ENCODE data around the gene WWP2.
"Not testable (repeated sequence)": the region's sequence is repeated elsewhere in the genome, so short reads cannot be mapped to it uniquely, and the experiment has no call there.

Gene WWP2

DNA sequence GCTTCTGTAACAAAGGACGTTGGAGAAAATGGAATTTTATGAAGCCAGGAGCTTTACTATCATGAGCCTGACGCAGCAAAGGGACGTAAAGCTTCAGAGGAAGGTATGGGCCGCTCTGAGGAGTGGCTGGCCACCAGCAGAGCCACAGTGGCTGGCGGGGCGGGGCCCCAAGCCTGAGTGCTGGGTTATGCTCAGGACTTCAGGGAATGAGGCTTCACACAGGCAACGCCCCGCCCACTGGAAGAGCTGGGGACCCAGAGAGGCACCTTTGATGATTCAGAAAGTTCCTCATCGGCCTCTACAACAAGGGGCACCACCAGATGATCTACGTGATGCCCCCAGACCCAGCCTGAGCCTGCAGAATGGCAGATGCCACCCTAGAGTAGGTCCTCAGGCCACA is 16.2 kb upstream of the WWP2 start:
- no peak for DNase-seq (ENCODE audit: low read depth in 2 of 2)

DNA sequence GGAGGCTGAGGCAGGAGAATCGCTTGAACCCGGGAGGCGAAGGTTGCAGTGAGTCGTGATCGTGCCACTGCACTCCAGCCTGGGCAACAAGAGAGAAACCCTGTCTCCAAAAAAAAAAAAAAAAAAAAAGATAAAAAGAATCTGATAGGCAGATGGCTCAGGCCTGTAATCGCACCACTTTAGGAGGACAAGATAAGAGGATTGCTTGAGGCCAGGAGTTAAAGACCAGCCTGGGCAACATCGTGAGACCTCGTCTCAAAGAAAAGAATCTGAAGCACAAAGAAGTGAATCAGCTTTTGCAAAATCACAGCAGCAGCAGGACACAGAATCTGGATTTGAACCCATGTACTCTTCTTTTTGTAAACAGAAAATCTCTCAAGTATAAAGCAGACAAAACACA is 15.0 kb upstream of the WWP2 start:
- DNase-seq (ENCODE audit: low read depth in 2 of 2) = no peak

DNA sequence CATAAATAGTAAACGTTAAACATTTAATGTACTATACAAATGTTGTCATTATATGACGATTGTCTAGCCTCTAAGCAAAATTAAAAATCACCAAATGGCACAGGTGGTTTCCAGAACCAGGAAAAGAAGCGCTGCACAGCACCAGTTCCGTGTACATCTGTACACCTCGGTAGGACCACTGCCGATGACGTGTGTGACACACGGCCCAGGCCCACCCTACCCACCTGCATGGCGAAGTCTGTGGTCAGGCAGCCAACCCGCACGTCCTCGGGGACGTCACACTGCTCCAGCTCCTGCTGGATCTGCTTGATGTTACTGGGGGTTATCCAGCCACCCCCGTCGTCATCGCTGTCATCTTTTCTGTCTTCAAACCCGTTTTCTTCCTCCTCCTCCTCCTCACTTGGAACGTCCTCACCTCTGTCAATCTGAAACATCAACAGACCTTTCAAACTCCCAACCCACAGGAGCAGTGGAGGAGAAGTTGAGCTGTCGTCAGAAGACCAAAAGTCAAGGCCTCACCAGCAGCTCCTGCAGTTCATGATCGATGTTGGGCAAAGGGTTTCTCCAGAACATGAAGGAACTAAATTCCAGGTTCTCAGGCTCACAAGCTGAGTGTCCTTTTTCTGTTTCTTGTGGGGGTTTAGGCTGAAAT is 13.3 kb upstream of the WWP2 start:
- no peak for DNase-seq (ENCODE audit: low read depth in 2 of 2)

DNA sequence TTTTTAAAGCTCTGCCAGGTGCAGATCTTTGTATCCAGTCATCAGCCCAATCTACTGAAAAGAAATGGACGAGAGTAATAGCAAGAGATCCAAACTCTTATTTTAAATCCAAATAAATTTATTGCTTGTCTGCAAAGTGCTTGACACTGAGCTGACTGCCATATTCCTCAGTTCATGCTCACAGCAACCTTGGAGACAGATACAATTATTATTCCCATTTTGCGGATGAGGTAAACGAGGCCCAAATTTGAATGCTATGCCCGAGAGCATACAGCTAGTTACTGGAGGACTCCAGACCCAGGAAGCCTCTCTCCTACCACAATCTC is 8.0 kb upstream of the WWP2 start:
- DNase-seq (ENCODE audit: low read depth in 2 of 2) = no peak

DNA sequence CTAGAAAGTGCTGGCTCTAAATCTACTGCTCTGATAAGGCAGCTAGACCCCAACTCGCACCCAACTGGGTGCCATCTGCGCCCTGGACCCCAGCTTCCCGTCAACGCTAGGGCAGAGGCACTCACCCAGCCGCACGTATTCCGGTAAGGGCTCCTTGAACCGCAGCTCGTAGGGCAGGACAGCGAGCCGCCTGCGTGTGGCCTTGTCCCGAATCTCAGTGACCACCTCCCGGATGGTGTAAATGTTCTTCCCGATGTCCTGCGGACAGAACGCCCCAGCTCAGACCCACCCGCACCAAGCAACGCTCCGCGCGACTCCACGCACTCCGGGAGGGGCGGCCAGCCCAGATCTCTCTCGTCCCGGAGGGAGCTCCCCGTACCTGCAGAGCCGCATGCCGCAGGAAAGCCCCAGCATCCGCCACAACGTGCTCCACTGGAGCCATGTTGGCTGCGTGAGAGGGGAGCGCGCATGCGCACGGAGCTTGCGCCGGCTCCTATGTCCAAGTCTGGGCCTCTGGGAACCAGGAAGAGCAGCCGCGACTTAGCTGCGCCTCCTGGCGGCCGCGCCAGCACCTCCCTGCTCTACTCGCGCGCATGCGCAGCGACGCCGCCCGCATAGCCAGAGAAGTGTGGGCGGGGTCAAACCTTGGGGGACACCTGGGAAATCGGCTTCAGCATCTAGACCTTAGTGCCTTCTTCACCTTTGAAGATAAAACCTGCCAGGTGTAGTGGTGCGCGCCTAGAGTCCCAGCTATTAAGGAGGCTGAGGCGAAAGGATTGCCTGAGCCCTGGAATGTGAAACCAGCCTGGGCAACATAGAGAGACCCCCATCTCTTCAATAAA is 7.4 kb upstream of the WWP2 start, which contains the start of gene NOB1:
Gene NOB1 (minus strand): TSS at position 458 of the 842 bp plus-strand sequence. CDS start 16 bp downstream, at position 442.
- peak; percentile 93 for DNase-seq (ENCODE audit: low read depth in 2 of 2)

DNA sequence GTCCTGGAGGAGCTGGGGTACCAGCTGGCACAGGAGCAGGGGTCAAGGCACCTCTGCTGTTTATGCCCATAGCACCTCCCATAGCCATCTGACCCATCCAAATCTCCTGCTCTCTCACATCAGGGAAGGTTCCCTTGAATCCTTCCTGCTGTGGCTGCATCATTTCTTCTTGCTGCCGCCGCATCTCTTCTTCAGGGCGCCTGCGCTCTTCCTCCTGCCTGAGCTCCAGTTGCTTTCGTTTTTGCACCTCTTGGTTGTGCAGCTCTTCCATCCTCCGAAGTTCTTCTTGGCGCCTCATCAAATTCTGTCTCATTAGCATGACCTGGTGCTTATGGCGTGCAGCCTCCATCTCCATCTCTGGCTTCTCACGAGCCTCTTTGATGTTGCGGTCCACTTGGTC is 5.4 kb upstream of the WWP2 start:
- DNase-seq (ENCODE audit: low read depth in 2 of 2) = no peak

DNA sequence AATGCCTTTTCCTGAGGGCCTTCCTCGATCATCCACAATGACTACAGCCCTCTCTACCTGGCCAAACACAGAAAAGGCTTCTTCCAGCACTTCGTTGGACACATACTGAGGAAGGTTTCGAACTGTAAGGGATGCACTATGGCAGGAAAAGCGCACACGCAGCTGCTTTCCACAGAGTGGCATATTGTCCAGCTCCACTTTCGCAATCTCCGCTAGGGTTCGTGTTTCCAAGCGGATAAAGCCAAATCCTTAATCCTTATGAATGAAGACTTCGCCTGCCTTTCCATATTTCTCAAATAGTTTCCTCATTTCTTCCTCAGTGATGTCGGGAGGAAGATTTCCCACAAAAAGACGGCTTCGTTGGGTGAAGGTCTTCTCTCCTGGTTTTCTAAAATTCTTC is 4.8 kb upstream of the WWP2 start:
- not testable (repeated sequence) for DNase-seq (ENCODE audit: low read depth in 2 of 2)

DNA sequence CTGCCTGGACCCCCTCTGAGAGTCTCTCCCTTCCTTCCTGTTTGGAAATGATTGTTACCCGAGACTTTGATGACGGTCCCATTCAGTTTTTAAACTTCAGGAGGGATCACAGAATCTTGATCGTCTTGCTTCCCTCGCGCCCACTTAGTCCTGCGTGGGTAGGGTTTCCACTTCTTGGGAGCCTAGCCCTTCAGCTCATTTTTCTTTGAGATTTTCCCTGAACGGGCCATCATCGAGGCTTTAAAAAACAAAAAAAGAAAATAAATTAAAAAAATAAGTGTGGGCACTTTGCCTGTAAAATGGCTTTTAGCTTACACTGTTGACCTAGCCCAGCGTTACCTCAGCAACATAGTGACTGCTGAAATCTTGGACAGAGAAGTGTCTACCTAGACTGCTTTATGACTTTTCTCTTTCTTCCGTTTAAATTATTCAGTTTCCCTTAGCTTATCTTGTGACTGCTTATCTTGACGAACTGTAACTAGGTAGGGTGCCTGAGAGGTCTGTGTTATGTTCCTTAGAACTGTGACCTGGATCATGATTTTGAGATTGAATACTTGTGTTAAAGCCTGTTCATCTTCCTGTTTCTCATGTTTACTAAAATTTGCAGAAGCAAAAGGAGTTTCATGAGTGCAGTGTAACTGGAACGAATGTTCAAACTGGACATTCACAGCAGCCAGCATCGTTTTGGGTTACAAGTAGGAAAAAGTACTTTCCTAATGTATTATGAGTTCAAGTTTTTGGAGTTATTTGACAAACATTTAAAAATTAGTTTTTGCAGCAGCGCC is 874 bp downstream of the WWP2 start:
- no peak for DNase-seq (ENCODE audit: low read depth in 2 of 2)

DNA sequence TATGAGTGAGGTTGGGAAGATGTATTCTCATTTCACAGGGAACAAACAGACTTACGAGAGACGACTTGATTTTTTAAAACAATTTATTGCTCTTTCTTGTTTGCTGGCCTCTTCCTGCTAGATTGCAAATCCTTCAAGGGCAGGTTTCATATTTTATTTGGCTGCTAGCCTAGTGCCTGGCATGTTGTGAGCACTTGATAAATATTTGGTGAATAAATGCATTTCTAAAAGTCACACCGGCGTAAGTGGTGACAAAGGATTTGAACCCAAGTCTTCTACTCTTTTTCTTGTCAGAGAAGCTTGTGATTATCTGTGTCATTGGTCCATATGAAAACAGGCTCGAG is 1.4 kb downstream of the WWP2 start:
- no peak for DNase-seq (ENCODE audit: low read depth in 2 of 2)

DNA sequence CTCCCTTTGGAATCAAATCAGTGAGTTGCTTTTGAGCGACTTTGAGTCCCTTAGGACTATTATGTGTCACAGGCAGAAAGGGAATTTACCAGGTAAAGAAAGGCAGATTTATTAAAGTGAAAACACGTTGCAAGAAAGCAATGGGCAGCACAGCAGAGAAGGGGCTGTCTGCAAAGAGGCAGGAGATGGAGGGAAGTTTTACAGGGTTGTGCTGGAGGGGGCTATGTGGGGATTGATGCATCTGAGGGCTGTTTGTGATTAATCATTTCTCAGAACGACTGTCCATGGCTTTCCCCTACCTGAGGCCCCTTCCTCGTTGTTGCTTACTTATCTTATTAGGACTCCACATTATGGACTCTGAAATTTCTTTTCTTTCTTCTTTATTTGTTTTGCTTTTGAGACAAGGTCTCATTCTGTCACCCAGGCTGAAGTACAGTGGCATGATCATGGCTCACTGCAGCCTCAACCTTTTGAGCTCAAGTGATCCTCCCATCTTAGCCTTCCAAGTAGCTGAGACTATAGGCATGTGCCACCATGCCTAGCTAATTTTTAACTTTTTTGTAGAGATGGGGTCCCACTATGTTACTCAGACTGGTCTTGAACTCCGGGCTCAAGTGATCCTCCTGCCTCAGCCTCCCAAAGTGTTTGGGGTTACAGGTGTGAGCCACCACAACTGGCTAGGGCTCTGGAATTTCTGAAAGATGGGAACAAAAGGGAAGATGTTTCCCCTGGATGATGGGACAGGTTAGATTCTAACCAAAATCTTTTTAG is 5.5 kb downstream of the WWP2 start:
- DNase-seq (ENCODE audit: low read depth in 2 of 2) = no peak

DNA sequence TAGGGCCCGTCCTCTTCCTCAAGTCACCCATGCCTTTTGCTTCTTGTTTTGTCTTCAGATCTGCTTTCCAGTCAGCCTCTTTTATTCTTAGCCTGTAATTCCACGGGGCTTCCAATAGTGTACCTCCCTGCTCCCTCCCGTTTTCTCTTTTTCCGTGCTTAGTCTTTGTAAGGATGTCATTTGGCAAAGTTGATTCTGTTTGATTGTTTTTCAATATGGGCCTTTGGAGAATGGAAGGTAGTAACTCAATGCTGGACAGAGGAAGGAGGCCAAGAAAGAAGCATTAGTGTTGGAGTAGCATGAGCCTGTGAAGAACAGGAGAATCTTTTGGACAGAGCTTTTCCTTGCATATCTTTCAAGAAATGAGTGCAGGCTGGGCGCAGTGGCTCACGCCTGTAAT is 6.5 kb downstream of the WWP2 start:
- DNase-seq (ENCODE audit: low read depth in 2 of 2) = no peak

DNA sequence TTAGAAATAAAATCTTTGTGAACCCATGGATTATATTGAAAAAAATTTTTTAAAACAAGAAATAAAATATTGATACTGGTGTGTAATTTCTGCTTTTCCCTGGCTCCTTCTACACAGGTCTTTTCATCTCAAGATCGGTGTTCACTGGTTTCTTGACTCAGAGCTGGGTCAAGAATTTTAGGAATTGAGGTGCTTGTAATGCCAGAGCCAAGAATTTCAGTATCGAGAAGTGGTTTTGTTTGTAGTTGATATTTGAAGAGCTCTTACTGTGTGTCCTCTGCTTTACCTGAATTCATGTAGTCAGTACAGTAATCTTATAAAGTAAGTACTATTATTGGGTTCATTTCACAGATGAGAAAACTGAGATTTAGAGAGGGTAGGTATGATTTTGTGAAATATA is 7.3 kb downstream of the WWP2 start:
- no peak for DNase-seq (ENCODE audit: low read depth in 2 of 2)

DNA sequence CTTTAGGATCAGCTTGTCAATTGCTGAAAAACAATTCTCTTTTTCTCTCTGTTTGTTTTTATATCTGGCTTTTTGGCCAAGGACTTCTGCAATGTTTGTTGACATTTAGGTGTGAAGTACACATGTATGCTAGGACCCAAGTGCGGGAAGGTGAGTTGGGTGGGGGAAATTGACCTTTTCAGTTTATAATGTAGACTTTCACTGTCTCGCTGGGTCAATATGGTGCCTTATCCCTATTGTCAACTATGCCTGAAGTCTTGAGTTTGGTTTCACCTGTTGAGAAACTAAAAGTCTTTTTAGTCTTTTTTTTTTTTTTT is 9.5 kb downstream of the WWP2 start:
- DNase-seq (ENCODE audit: low read depth in 2 of 2) = no peak

DNA sequence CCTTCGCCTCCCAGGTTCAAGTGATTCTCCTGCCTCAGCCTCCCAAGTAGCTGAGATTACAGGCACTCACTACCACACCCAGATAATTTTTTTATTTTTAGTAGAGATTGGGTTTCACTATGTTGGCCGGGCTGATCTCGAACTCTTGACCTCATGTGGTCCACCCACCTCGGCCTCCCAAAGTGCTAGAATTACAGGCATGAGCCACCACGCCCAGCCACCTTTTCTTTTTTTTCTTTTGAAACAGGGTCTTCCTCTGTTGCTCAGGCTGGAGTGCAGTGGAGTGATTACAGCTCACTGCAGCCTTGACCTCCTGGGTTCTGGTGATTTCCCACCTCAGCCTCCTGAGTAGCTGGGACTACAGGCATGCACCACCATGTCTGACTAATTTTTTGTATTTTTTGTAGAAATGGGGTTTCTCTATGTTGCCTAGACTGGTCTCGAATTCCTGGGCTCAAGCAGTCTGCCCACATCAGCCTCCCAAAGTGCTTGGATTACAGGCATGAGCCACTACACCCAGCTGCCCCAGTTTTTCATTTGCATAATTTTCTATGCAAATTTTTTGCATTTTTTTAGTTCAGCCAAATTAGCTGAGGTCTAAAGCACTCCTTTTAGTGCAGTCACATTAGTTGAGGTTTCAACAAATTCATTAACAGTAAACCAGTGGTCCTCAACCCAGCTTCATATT is 11.3 kb downstream of the WWP2 start:
- no peak for DNase-seq (ENCODE audit: low read depth in 2 of 2)

DNA sequence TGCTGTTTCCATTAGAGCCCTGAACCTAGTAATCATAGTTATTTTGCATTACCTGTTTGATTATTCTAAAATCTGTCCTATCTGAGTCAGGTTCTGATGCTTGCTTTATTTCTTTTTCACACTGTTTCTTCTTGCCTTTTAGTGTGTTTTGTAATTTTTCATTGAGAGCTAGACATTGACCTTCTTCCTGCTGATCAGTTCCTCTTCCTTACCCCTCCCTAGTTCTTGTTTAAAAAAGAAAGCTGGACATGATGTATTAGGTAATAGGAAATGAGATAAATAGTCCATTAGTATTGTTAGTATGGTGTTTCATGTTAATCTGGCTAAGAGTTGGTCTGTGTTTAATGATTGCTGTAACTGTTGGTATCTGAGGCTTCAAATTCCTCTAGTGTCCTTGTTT is 13.4 kb downstream of the WWP2 start:
- no peak for DNase-seq (ENCODE audit: low read depth in 2 of 2)

DNA sequence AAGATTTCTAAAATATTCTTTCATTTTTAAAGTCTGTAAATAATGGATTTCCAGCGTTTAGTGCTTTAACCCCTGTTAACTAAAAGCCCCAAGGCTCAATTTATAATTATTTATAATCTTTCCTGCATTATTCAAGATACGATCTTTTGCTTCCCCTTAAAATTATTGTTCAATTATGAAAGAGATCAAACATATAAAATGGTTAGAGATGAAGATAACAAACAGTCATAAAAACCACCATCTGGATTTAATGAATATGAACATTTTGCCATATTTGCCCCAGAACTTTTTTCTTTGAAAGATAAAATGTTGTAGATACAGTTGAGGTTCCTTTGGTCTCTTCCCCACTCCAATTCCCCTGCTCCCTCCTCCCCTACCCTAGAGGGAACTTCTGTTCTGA is 17.6 kb downstream of the WWP2 start:
- no peak for DNase-seq (ENCODE audit: low read depth in 2 of 2)

DNA sequence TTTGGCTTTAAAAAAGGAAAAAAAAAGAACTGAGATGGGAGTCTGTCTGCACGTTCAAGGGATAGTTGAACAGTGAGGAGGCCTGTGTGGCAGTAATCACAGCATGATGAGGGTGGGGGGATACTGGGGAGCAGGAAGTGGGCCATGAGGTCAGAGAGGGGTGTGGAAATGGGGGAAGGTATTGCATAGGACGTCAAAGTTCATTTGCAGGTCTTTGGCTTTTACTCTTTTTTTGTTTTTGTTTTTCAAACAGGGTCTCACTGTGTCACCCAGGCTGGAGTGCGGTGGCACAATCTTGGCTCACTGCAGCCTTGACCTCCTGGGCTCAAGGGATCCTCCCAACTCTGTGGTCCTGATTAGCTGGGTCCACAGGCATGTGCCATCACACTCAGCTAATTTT is 19.0 kb downstream of the WWP2 start:
- DNase-seq (ENCODE audit: low read depth in 2 of 2) = no peak

DNA sequence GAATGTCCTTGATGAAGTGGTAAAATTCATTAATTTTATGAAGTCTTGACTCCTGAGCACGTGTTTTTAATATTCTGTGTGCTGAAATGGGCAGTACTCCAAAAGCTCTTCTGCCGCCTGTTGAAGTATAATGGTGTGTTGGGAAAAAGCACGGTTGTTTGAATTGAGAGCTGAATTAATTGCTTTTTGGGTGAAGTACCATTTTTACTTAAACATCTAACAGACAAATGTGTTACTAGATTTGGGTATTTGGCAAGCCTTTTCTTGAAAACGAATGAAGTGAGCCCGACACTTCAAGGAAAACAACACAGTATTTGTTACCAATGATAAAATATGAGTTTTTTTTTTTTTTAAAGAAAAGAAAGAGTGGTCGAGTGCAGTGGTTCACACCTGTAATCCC is 22.5 kb downstream of the WWP2 start:
- DNase-seq (ENCODE audit: low read depth in 2 of 2) = no peak

DNA sequence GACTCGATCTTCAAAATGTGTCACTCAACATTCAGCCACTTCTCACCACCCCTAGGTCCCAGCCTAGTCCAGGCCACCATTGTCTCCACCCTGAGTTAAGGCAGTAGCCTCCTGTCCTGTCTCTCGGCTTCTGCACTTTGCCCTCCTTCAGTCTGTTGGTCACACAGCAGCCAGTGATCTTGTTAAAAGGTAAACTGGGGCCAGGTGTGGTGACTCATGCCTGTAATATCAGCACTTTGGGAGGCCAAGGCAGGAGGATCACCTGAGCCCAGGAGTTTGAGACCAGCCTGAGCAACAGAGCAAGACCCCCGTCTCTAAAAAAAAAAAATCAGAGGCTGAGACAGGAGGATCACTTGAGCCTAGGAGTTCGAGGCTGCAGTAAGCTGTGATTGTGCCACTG is 25.8 kb downstream of the WWP2 start:
- no peak for DNase-seq (ENCODE audit: low read depth in 2 of 2)

DNA sequence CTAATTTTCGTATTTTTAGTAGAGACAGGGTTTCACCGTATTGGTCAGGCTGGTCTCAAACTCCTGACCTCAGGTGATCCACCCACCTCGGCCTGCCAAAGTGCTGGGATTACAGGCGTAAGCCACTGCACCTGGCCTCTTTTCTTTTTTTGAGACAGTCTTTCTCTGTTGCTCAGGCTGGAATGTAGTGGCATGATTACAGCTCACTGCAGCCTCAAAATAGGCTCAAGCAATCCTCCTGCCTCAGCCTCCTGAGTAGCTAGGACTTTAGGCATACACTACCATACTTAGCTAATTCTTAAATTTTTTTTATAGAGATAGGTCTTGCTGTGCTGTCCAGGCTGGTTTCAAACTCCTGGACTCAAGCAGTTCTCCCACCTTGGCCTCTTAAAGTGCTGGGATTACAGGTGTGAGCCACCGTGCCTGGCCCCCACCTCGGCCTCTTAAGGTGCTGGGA is 29.3 kb downstream of the WWP2 start:
- not testable (repeated sequence) for DNase-seq (ENCODE audit: low read depth in 2 of 2)

DNA sequence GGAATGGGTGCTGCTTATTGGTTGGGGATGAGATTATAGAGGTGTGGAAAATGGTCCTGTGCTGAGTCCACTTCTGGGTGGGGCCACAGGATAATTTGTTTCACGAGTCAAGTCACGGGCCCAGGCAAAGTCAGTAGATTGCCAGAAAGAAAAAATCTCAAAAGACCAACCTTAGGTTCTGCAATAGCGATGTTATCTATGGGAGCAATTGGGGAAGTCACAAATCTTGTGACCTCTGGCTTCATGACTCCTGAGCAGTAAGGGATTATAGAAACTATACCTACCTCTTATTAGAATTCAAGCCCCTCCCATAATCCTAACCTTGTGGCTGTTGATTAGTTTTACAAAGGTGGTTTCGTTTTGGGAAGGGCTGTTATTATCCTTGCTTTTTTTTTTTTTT is 31.4 kb downstream of the WWP2 start:
- DNase-seq (ENCODE audit: low read depth in 2 of 2) = no peak

DNA sequence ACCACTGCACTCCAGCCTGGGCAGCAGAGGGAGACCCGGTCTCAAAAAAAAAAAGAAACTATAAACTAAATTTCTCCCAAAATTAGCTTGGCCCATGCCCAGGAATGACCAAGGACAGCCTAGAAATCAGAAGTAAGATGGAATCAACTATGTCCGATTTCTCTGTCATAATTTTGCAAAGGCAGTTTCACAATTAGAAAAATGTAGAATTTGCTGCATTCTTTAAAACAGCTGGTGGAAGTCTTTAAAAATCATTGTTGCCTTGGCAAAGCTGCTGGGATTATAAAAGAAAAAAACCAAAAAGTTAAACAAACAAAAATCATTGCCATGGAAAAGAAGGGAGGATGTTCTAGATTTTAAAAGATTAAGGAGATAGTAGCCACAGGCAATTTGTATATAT is 32.4 kb downstream of the WWP2 start:
- DNase-seq (ENCODE audit: low read depth in 2 of 2) = no peak
